ENCODE results near the gene MEF2D. TPM values are rescaled to one million over a fixed set of nuclear protein-coding genes. Genes with fewer than 3 reads are reported as not detected.

MEF2D gene
- total and polyA plus RNA-seq, 2 donors (not counting 1 experiment from before 2014, with no cell fraction given), result 65.6 to 128 TPM

DNA sequence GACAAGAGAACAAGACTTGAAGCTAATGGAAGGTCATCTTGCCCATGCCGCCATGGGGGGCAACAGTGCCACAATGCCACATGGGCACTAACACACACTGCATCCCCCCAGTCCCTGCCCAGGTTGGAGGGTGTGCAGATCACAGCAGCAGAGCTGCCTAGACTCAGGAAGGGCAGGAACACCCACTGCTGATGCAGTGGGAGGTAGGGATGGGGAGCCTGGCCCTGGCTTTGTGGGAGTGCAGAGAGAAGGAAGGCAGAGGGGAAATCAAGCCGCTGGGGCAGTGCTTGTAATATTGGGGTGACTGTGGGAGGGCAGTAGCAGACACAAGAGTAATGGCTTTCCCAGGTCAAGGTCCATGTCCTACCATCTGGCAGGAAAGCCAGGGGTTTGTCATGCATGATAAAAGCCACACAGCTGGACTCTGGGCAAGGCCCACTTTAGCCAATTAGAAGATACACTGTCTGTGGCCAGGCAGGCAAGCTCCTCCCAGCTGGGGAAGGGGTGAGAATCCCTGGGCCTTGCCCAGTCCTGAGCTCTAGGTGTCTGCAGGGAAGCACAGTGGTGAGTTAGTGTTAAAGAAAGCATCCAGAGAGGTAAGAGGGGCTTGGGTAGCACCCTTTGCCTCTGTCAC, 25.4 kb upstream of the MEF2D start:
- Histone ChIP-seq H3K79me2 (ENCODE audit: control insufficient read depth, insufficient read depth, low read length) (no peaks in the 10 kb centered on the region), H3K27ac (ENCODE audit: low read length in 2 of 2) (no peak overlapping the region), H4K20me1 (ENCODE audit: control insufficient read depth, insufficient read depth, low read length, poor library complexity, severe bottlenecking) (no peaks in the 10 kb centered on the region), H3K9me3 (ENCODE audit: control extremely low read depth in 1 of 3, control insufficient read depth in 2 of 3, insufficient read depth in 1 of 3, low read length in 2 of 3) (no peaks in the 10 kb centered on the region), H3K9ac (ENCODE audit: low read length) (no peak overlapping the region), H3K4me3 (ENCODE audit: control extremely low read depth in 1 of 5, extremely low read depth in 1 of 5, insufficient read depth in 1 of 5, low read depth in 2 of 5, low read length in 4 of 5) (no peak overlapping the region), H3K27me3 (replicated peaks in 1 of 4; ENCODE audit: control extremely low read depth in 1 of 4, control insufficient read depth in 3 of 4, insufficient read depth in 4 of 4, low read length in 3 of 4) (no peaks in the 10 kb centered on the region), H3K36me3 (replicated peaks in 1 of 2; ENCODE audit: control extremely low read depth in 1 of 2, control insufficient read depth in 1 of 2, extremely low read depth in 1 of 2, insufficient read depth in 2 of 2, low read length in 1 of 2) (no peaks in the 10 kb centered on the region), H3K4me1 (ENCODE audit: control insufficient read depth in 2 of 2, insufficient read depth in 2 of 2, low read length in 2 of 2) (peaks cover 20 to 24% of the 10 kb centered on the region in 2 donors), H3K4me2 (replicated peaks; ENCODE audit: low read depth, low read length, poor library complexity, severe bottlenecking) (no peak overlapping the region), H2AFZ (ENCODE audit: insufficient read depth, low read depth, low read length, poor library complexity, severe bottlenecking) (no peak overlapping the region)
- TF ChIP-seq, protein P1, sequence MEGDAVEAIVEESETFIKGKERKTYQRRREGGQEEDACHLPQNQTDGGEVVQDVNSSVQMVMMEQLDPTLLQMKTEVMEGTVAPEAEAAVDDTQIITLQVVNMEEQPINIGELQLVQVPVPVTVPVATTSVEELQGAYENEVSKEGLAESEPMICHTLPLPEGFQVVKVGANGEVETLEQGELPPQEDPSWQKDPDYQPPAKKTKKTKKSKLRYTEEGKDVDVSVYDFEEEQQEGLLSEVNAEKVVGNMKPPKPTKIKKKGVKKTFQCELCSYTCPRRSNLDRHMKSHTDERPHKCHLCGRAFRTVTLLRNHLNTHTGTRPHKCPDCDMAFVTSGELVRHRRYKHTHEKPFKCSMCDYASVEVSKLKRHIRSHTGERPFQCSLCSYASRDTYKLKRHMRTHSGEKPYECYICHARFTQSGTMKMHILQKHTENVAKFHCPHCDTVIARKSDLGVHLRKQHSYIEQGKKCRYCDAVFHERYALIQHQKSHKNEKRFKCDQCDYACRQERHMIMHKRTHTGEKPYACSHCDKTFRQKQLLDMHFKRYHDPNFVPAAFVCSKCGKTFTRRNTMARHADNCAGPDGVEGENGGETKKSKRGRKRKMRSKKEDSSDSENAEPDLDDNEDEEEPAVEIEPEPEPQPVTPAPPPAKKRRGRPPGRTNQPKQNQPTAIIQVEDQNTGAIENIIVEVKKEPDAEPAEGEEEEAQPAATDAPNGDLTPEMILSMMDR (IDR thresholded peaks at IDR 0.05), result no peak
- TF ChIP-seq EZH2 (IDR thresholded peaks at IDR 0.05; ENCODE audit: borderline replicate concordance, insufficient read depth, low read depth, low read length, poor library complexity, severe bottlenecking), result no peak
- Mint-ChIP-seq H3K9me3 (ENCODE audit: insufficient read depth) (no peaks in the 10 kb centered on the region), H3K27me3 (no peaks in the 10 kb centered on the region), H3K4me1 (peaks cover 23% of the 10 kb centered on the region), H3K4me3 (no peak overlapping the region), H3K27ac (peak overlapping the region; percentile 43)
- intact Hi-C loops (cut with micrococcal nuclease), result no loop called here
- WGBS (ENCODE audit: insufficient coverage), result 86% methylated on average over 1 of the region's 2 CpGs
- CTCF ChIA-PET, result interaction anchor here (0.7 to 4.2 kb wide), 7 partner anchors 8 to 112 kb away, joined by 3 to 26 read pairs (median 5); no protein-coding TSS in a partner anchor
- POLR2A ChIA-PET, result interaction anchor here (1.4 to 2.2 kb wide), 3 partner anchors 21 to 37 kb away, joined by 3 to 6 read pairs (median 5); no protein-coding TSS in a partner anchor
- DNase-seq (no peak), ATAC-seq (ENCODE audit: low read depth) (no peak)

DNA sequence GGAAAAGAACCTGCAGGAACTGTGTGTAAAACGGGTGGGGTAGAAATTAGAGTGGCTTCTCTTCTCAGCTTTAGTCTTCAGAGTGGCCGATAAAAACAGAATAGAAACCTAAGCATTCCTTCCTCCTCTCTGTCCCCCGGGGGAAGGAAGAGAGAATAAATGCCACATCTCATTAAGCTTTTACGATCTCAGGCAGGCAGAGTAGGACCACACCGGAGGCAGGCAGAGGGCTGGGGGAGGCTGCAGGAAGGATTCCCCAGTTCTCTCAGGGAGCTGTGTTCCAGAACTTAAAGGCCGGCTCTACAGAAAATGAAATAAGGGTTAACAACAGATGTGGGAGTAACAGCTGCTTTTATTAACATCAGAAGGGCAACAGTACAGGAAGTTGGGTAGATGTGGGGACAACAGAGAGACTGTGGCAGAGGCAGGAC, 24.5 kb upstream of the MEF2D start:
- peak overlapping the region; percentile 55 for H2AFZ ChIP-seq (ENCODE audit: insufficient read depth, low read depth, low read length, poor library complexity, severe bottlenecking)
- no peaks in the 10 kb centered on the region for H3K79me2 ChIP-seq (ENCODE audit: control insufficient read depth, insufficient read depth, low read length)
- H3K4me3 ChIP-seq (ENCODE audit: control extremely low read depth in 1 of 5, extremely low read depth in 1 of 5, insufficient read depth in 1 of 5, low read depth in 2 of 5, low read length in 4 of 5), result peak overlapping the region in 2 of 5 experiments; percentile 16 to 18
- Mint-ChIP-seq H3K4me3 (peak overlapping the region; percentile 71), H3K27ac (peak overlapping the region; percentile 28), H3K9me3 (ENCODE audit: insufficient read depth) (no peaks in the 10 kb centered on the region), H3K27me3 (no peaks in the 10 kb centered on the region), H3K4me1 (peaks cover 23% of the 10 kb centered on the region)
- H3K9ac ChIP-seq (ENCODE audit: low read length), result peak overlapping the region; percentile 41
- H3K27me3 ChIP-seq (replicated peaks in 1 of 4; ENCODE audit: control extremely low read depth in 1 of 4, control insufficient read depth in 3 of 4, insufficient read depth in 4 of 4, low read length in 3 of 4), result no peaks in the 10 kb centered on the region
- DNase-seq, result peak; percentile 48
- no peaks in the 10 kb centered on the region for H3K9me3 ChIP-seq (ENCODE audit: control extremely low read depth in 1 of 3, control insufficient read depth in 2 of 3, insufficient read depth in 1 of 3, low read length in 2 of 3)
- WGBS (ENCODE audit: insufficient coverage), result 0% methylated on average over 2 of the region's 6 CpGs
- peaks cover 20 to 24% of the 10 kb centered on the region in 2 donors for H3K4me1 ChIP-seq (ENCODE audit: control insufficient read depth in 2 of 2, insufficient read depth in 2 of 2, low read length in 2 of 2)
- ChIA-PET POLR2A (interaction anchor here (0.9 to 2.2 kb wide), 4 partner anchors 9 to 36 kb away, joined by 3 to 6 read pairs (median 4); no protein-coding TSS in a partner anchor), CTCF (interaction anchor here (0.7 to 4.2 kb wide), 11 partner anchors 9 to 113 kb away, joined by 3 to 26 read pairs (median 5); no protein-coding TSS in a partner anchor)
- peak; percentile 39 for ATAC-seq (ENCODE audit: low read depth)
- H3K27ac ChIP-seq (ENCODE audit: low read length in 2 of 2), result peak overlapping the region in 1 of 2 donors; percentile 49
- H4K20me1 ChIP-seq (ENCODE audit: control insufficient read depth, insufficient read depth, low read length, poor library complexity, severe bottlenecking), result no peaks in the 10 kb centered on the region
- H3K4me2 ChIP-seq (replicated peaks; ENCODE audit: low read depth, low read length, poor library complexity, severe bottlenecking), result peak overlapping the region; percentile 67
- no peaks in the 10 kb centered on the region for H3K36me3 ChIP-seq (replicated peaks in 1 of 2; ENCODE audit: control extremely low read depth in 1 of 2, control insufficient read depth in 1 of 2, extremely low read depth in 1 of 2, insufficient read depth in 2 of 2, low read length in 1 of 2)
- TF ChIP-seq EZH2 (IDR thresholded peaks at IDR 0.05; ENCODE audit: borderline replicate concordance, insufficient read depth, low read depth, low read length, poor library complexity, severe bottlenecking), result no peak
- TF ChIP-seq, protein P1 (IDR thresholded peaks at IDR 0.05), result no peak
- intact Hi-C loops (cut with micrococcal nuclease), result no loop called here
